Lung (tissue), 12 donors: Measurements from ENCODE around the gene PTRHD1. TPM values are rescaled to one million over a fixed set of nuclear protein-coding genes. Genes with fewer than 3 reads are reported as not detected.
"Not testable (repeated sequence)": the region's sequence is repeated elsewhere in the genome, so short reads cannot be mapped to it uniquely, and the experiment has no call there.

Experiments used
- ATAC-seq: fragments of 200-7000 bp; cut with Tn5 transposase; one replicate; pipeline ENCODE4 v1.9.1; 2020; ENCODE audit warnings: moderate number of reproducible peaks; ENCODE audit not compliant: insufficient read depth, low FRiP score
- DNase-seq, 3 donors: peaks; one replicate each; pipeline ENCODE4 v3.0.0-alpha.2; 2013 to 2017
- H3K27ac ChIP-seq, 2 donors: one replicate each; pipeline ENCODE4 v1.5.1; 2013; ENCODE audit warnings: mild to moderate bottlenecking in 2 of 2, moderate library complexity in 2 of 2, control low read depth in 1 of 2, inconsistent platforms in 1 of 2, low read depth in 1 of 2, low read length in 1 of 2
- H3K27me3 ChIP-seq, 3 donors: one replicate each; pipeline ENCODE4 v1.5.1; 2013; ENCODE audit warnings: low read length in 2 of 3; ENCODE audit not compliant: control insufficient read depth in 3 of 3, insufficient read depth in 3 of 3
- H3K36me3 ChIP-seq, 4 donors: one replicate each; pipeline ENCODE4 v1.5.1; 2013; ENCODE audit warnings: low read length in 4 of 4, mild to moderate bottlenecking in 1 of 4, moderate library complexity in 1 of 4; ENCODE audit not compliant: control insufficient read depth in 4 of 4, insufficient read depth in 4 of 4
- H3K4me1 ChIP-seq, 5 donors: one replicate each; pipeline ENCODE4 v1.5.1; 2013; ENCODE audit warnings: low read length in 5 of 5, mild to moderate bottlenecking in 2 of 5, moderate library complexity in 1 of 5; ENCODE audit not compliant: control insufficient read depth in 5 of 5, insufficient read depth in 5 of 5
- H3K4me3 ChIP-seq: one replicate; pipeline ENCODE4 v1.5.1; 2013; ENCODE audit warnings: mild to moderate bottlenecking, control low read depth, moderate library complexity
- H3K9ac ChIP-seq, 2 donors: one replicate each; pipeline ENCODE4 v1.5.1; 2013; ENCODE audit warnings: low read length in 2 of 2, control low read depth in 1 of 2; ENCODE audit not compliant: insufficient read depth in 1 of 2
- H3K9me3 ChIP-seq, 4 donors: one replicate each; pipeline ENCODE4 v1.5.1; 2013; ENCODE audit warnings: low read length in 3 of 4, mild to moderate bottlenecking in 1 of 4, moderate library complexity in 1 of 4; ENCODE audit not compliant: control insufficient read depth in 4 of 4, insufficient read depth in 3 of 4
- CTCF ChIP-seq: IDR thresholded peaks from 2 replicates; pipeline ENCODE4 v1.5.1; 2012; ENCODE audit warnings: mild to moderate bottlenecking; ENCODE audit errors: control extremely low read depth, extremely low read depth
- WGBS, 2 donors: extraction: QIAGEN DNeasy Blood & Tissue Kit; methylation state at CpG; one replicate each; pipeline ENCODE4 v1.1.7; 2013; 5-methylcytosine and 5-hydroxymethylcytosine counted together
- polyA plus RNA-seq, 2 donors: library from polyadenylated mRNA; stranded (reverse); fragments of 200-250 nt; gene quantifications; one replicate each; pipeline ENCODE4 v1.2.1, GENCODE V29; 2013
- total RNA-seq, 2 donors: library from RNA; depleted of rRNA in 1 of 2; stranded (reverse); fragments of >200 nt in 1 of 2; gene quantifications; one replicate each; pipeline ENCODE4 v1.2.1, GENCODE V29; 2014 to 2021
- donor health status: control.
- donor health status: control.
- donor health status: Bipolar disorder and iron deficiency.
- donor health status: healthy.
- donor health status: DM: yes; HTN: yes; CAD: no.

The PTRHD1 gene
- total and polyA plus RNA-seq, 4 donors, result 22.3 to 39.2 (median 32.3) TPM

GRCh38 chr2:24838541-24838940 lies 45.4 kb upstream of the PTRHD1 start:
- Histone ChIP-seq H3K9ac (no peak overlapping the region), H3K27me3 (no peaks in the 10 kb centered on the region), H3K27ac (no peak overlapping the region), H3K9me3 (no peaks in the 10 kb centered on the region), H3K4me1 (peaks cover 0 to 4% (median 0%) of the 10 kb centered on the region in 5 donors), H3K36me3 (peaks cover 0 to 17% (median 8%) of the 10 kb centered on the region in 4 donors), H3K4me3 (no peak overlapping the region)
- DNase-seq (no peak), ATAC-seq (no peak)
- no peak for TF ChIP-seq CTCF
- 97% methylated on average over 18 of the region's 18 CpGs for WGBS, 2 donors

DNA sequence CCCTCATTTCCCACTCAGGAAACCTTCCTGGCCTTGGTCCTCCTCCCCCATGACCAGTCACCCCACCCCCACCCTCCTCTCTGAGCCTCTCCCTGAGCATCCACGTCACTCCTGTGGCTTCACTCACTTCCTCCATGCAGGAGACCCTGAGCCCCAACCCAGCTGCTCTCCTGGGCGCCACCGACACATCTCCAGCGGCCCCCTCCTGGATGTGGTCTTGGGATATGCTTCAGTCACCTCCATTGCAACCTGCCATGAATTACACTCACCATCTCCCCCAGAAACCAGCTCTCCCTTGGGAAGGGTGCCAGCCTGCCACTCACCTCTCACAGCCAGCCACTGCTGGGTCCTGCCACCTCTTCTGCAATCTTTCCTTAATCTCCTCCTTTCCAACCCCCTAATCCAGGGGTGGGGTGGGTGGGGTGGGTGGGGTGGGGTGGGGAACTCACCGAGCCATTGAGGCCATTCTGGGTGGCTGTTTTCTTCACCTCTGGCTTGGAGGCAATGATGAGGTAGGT lies 44.9 kb upstream of the PTRHD1 start:
- no peak for ATAC-seq
- WGBS, 2 donors, result 81 to 89% methylated on average over 5 of the region's 5 CpGs

DNA sequence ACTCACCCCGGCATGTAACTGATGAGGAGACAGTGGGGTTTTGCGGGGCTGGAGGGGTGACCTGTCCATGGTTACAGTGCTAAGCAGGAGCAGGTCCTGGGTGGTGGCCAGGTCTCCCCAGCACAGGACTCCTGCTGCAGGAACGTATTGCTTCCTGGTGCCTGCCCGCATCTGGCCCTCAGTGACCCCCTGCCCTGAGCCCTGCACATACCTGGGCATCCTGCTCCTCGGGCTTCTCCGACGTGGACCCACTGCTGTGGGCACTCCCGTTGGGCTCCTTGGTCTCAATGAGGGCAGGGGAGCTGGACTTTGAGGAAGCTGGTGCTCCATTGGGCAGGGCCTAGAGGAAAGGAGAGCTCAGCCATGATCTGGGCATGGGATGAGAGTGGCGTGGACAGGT lies 43.5 kb upstream of the PTRHD1 start:
- Histone ChIP-seq H3K27ac (no peak overlapping the region), H3K36me3 (peaks cover 0 to 17% (median 9%) of the 10 kb centered on the region in 4 donors), H3K4me1 (no peaks in the 10 kb centered on the region), H3K9ac (no peak overlapping the region), H3K4me3 (no peak overlapping the region), H3K9me3 (no peaks in the 10 kb centered on the region), H3K27me3 (no peaks in the 10 kb centered on the region)
- 93 to 94% methylated on average over 9 of the region's 9 CpGs for WGBS, 2 donors
- DNase-seq (no peak), ATAC-seq (no peak)
- no peak for TF ChIP-seq CTCF

More for the DNA sequence above, 44.9 kb upstream of the PTRHD1 start:
- Histone ChIP-seq H3K27me3 (no peaks in the 10 kb centered on the region), H3K4me1 (no peaks in the 10 kb centered on the region), H3K4me3 (no peak overlapping the region), H3K36me3 (peaks cover 0 to 17% (median 9%) of the 10 kb centered on the region in 4 donors), H3K27ac (no peak overlapping the region), H3K9me3 (no peaks in the 10 kb centered on the region), H3K9ac (no peak overlapping the region)
- no peak for TF ChIP-seq CTCF
- no peak for DNase-seq

DNA sequence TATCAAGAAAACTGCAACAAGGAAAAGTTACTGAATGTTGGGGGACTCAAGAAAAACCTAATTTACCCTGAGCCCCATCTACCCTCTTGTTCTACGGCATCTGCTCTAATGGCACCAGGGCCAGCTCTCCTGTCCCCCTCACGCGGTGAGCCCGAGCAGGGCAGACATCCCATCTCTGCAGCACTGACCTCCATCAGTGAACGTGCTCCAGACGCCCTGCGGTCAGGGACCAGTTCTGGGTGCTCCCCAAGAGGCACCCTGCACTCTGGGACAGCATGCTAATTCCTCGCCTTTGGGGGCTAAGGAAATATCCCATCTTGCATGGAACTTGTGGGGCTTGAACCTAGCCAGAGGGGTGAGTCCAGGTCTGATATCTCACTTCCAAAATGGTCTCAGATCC lies 43.0 kb upstream of the PTRHD1 start:
- ATAC-seq, result no peak
- Histone ChIP-seq H3K9ac (no peak overlapping the region), H3K27me3 (no peaks in the 10 kb centered on the region), H3K27ac (no peak overlapping the region), H3K36me3 (peaks cover 0 to 14% (median 9%) of the 10 kb centered on the region in 4 donors), H3K4me3 (no peak overlapping the region), H3K4me1 (no peaks in the 10 kb centered on the region), H3K9me3 (no peaks in the 10 kb centered on the region)
- 88 to 97% methylated on average over 8 of the region's 8 CpGs for WGBS, 2 donors
- no peak for TF ChIP-seq CTCF
- no peak for DNase-seq

DNA sequence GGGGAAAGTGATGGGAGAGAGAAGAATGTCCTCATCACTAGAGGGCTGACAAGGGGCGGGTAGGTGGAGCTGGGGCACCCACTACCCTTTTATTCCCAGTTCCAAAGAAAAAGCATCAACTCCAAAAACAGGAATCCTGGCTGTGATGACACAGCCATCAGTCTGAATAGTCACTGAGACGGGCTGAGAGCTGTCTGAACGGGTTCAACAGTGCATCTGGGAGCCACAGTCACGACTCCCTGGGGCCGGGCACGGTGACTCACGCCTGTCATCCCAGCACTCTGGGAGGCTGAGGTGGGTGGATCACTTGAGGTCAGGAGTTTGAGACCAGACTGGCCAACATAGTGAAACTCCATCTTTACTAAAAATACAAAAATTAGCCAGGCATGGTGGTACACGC lies 42.2 kb upstream of the PTRHD1 start:
- WGBS, 2 donors, result 89 to 95% methylated on average over 8 of the region's 8 CpGs
- H3K9ac ChIP-seq, H3K27ac ChIP-seq, H3K27me3 ChIP-seq, H3K4me1 ChIP-seq, H3K4me3 ChIP-seq, DNase-seq, ATAC-seq, H3K9me3 ChIP-seq: not testable (repeated sequence)
- peaks cover 0 to 17% (median 9%) of the 10 kb centered on the region in 4 donors for H3K36me3 ChIP-seq
